ENCODE data around the gene KCNJ10.

The KCNJ10 gene

DNA sequence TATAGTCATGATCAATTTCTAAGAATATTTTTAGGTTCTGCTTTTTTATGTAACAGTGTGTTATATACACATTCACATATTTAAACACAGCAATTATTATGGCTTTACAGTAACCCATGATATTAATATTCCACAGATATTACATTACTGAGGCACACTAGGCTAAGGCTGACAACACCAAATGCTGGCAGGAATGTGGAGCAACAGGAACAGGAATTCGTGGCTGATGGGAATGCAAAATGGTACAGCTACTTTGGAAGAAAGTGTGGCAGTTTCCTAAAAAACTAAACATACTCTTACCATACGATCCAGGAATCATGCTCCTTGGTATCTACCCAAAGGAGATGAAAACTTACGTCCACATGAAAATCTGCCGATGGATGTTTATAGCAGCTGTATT is 9.5 kb upstream of the KCNJ10 start:
- TF ChIP-seq, protein P1, sequence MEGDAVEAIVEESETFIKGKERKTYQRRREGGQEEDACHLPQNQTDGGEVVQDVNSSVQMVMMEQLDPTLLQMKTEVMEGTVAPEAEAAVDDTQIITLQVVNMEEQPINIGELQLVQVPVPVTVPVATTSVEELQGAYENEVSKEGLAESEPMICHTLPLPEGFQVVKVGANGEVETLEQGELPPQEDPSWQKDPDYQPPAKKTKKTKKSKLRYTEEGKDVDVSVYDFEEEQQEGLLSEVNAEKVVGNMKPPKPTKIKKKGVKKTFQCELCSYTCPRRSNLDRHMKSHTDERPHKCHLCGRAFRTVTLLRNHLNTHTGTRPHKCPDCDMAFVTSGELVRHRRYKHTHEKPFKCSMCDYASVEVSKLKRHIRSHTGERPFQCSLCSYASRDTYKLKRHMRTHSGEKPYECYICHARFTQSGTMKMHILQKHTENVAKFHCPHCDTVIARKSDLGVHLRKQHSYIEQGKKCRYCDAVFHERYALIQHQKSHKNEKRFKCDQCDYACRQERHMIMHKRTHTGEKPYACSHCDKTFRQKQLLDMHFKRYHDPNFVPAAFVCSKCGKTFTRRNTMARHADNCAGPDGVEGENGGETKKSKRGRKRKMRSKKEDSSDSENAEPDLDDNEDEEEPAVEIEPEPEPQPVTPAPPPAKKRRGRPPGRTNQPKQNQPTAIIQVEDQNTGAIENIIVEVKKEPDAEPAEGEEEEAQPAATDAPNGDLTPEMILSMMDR (IDR thresholded peaks at IDR 0.05; ENCODE audit: borderline replicate concordance, extremely low read depth, low read length, poor library complexity, severe bottlenecking): no peak
- no peak for TF ChIP-seq EZH2 (IDR thresholded peaks at IDR 0.05; ENCODE audit: borderline replicate concordance, low read depth, low read length, severe bottlenecking)
- Histone ChIP-seq H3K27me3 (ENCODE audit: insufficient read depth, low read length, poor library complexity) (peaks cover 21% of the 10 kb centered on the region), H3K4me1 (ENCODE audit: insufficient read depth, low read length) (no peaks in the 10 kb centered on the region), H2AFZ (ENCODE audit: low read depth, low read length) (no peak overlapping the region), H3K9ac (ENCODE audit: low read depth, low read length) (no peak overlapping the region), H4K20me1 (ENCODE audit: insufficient read depth, low read length) (no peaks in the 10 kb centered on the region), H3K27ac (ENCODE audit: low read length) (no peak overlapping the region), H3K9me3 (ENCODE audit: insufficient read depth, low read length, severe bottlenecking) (no peaks in the 10 kb centered on the region), H3K79me2 (ENCODE audit: insufficient read depth, low read length) (no peaks in the 10 kb centered on the region), H3K4me2 (ENCODE audit: insufficient read depth, low read length) (no peak overlapping the region), H3K36me3 (ENCODE audit: insufficient read depth, low read length) (peaks cover 3% of the 10 kb centered on the region; the same call in 1 of the 2 replicates), H3K4me3 (ENCODE audit: low read depth in 1 of 2, low read length in 2 of 2) (no peak overlapping the region)
- ATAC-seq (ENCODE audit: insufficient read depth, low read depth): no peak
- DNase-seq: no peak

DNA sequence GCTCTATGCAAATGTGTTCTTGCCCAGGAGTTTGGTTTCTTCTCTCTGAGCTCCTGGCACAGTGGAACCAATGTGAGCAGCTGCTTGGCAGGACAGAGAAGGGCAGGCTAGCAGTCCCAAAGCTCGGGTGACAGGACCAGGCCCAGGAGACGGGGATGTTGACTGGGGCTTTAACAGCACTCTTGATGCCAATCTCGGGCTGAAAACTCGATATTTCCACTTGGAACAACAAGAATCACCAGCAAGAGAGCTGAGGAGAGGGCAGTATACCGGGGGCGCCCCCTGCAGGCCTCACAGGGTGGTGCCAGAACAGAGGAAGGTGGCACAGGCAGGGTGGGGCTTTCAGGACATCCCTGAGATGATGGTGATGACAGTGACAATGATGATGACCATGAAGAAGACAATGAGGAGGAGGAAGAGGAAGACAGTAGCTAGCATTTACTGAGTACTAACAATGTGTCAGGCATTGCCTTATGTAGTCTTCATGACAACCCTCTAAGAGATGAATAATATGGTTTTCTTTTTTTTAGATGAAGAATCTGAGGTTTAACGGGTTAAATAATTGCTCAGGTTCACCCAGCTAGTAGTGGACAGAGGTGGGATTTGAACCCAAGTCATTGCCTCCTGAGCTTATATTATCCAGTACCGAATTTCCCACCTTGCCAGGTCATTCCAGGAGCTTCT is 8.7 kb upstream of the KCNJ10 start:
- Histone ChIP-seq H3K36me3 (ENCODE audit: insufficient read depth, low read length) (no peaks in the 10 kb centered on the region), H3K9me3 (ENCODE audit: insufficient read depth, low read length, severe bottlenecking) (no peaks in the 10 kb centered on the region), H3K27ac (ENCODE audit: low read length) (no peak overlapping the region), H3K79me2 (ENCODE audit: insufficient read depth, low read length) (no peaks in the 10 kb centered on the region), H3K4me3 (ENCODE audit: low read depth in 1 of 2, low read length in 2 of 2) (no peak overlapping the region), H3K4me1 (ENCODE audit: insufficient read depth, low read length) (no peaks in the 10 kb centered on the region), H3K27me3 (ENCODE audit: insufficient read depth, low read length, poor library complexity) (peaks cover 21% of the 10 kb centered on the region), H4K20me1 (ENCODE audit: insufficient read depth, low read length) (no peaks in the 10 kb centered on the region), H2AFZ (ENCODE audit: low read depth, low read length) (peak overlapping the region; percentile 58; the same call in 1 of the 2 replicates), H3K4me2 (ENCODE audit: insufficient read depth, low read length) (no peak overlapping the region), H3K9ac (ENCODE audit: low read depth, low read length) (no peak overlapping the region)
- DNase-seq: peak; percentile 67
- ATAC-seq (ENCODE audit: insufficient read depth, low read depth): peak; percentile 93
- TF ChIP-seq, protein P1 (IDR thresholded peaks at IDR 0.05; ENCODE audit: borderline replicate concordance, extremely low read depth, low read length, poor library complexity, severe bottlenecking): peak; percentile 90
- TF ChIP-seq EZH2 (IDR thresholded peaks at IDR 0.05; ENCODE audit: borderline replicate concordance, low read depth, low read length, severe bottlenecking): no peak

DNA sequence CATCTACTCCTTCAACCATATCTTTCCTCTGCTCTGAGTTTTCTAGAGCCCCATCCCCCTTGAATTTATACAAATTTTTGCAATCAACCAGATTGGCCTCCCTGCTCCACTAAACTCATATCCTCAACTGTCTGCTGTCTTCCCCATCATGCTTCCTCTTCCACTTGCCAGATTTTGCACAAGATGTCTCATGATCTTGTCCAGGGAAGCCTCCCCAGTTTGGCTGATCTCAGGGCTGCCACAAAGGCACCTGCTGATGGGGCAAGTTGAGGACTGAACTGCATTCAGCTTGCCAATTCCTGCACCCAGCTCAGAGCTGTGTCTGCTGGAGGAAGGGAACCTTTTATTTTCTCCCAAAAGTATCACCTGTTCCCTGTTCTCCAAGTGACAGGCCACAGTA is 7.5 kb upstream of the KCNJ10 start:
- Histone ChIP-seq H3K27me3 (ENCODE audit: insufficient read depth, low read length, poor library complexity) (peaks cover 21% of the 10 kb centered on the region), H3K4me1 (ENCODE audit: insufficient read depth, low read length) (no peaks in the 10 kb centered on the region)

More for the DNA sequence above, 7.5 kb upstream of the KCNJ10 start:
- Histone ChIP-seq H4K20me1 (ENCODE audit: insufficient read depth, low read length) (no peaks in the 10 kb centered on the region), H3K27ac (ENCODE audit: low read length) (no peak overlapping the region), H2AFZ (ENCODE audit: low read depth, low read length) (no peak overlapping the region), H3K4me3 (ENCODE audit: low read depth in 1 of 2, low read length in 2 of 2) (no peak overlapping the region), H3K36me3 (ENCODE audit: insufficient read depth, low read length) (no peaks in the 10 kb centered on the region), H3K9me3 (ENCODE audit: insufficient read depth, low read length, severe bottlenecking) (no peaks in the 10 kb centered on the region), H3K9ac (ENCODE audit: low read depth, low read length) (no peak overlapping the region), H3K4me2 (ENCODE audit: insufficient read depth, low read length) (no peak overlapping the region), H3K79me2 (ENCODE audit: insufficient read depth, low read length) (no peaks in the 10 kb centered on the region)
- DNase-seq (no peak), ATAC-seq (ENCODE audit: insufficient read depth, low read depth) (no peak)
- TF ChIP-seq, protein P1 (IDR thresholded peaks at IDR 0.05; ENCODE audit: borderline replicate concordance, extremely low read depth, low read length, poor library complexity, severe bottlenecking): no peak
- TF ChIP-seq EZH2 (IDR thresholded peaks at IDR 0.05; ENCODE audit: borderline replicate concordance, low read depth, low read length, severe bottlenecking): no peak
